IPS-NIHi11 (cell line): ENCODE measurements around the gene FASN.

Experiments
- DNase-seq: peaks from one replicate; pipeline ENCODE4 v3.0.0; 2012; ENCODE audit warnings: mixed read lengths, low spot score

FASN gene

GRCh38 chr17:82117139-82118090 lies 19.4 kb upstream of the FASN start:
- no peak for DNase-seq

GRCh38 chr17:82116246-82116645 lies 18.2 kb upstream of the FASN start:
- DNase-seq = no peak

DNA sequence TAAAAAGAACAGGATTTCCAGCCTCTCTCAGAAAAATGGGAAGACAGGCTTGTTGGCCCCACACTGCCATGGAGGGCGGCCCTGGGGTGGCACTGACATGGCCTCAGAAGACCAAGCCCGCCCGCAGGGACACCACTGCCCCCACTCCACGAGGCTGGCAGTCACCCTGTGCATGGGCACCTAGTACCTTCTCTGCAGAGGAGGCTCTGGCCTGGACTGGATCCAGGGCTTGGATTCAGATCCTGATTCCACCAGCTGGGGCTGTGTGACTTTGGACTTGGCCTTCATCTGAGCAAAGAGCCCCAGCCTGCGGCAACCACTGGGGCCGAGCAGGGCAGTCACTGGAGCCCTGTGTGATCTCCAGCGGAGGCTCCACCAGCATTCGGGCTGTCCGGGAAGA lies 16.8 kb upstream of the FASN start:
- DNase-seq = no peak

DNA sequence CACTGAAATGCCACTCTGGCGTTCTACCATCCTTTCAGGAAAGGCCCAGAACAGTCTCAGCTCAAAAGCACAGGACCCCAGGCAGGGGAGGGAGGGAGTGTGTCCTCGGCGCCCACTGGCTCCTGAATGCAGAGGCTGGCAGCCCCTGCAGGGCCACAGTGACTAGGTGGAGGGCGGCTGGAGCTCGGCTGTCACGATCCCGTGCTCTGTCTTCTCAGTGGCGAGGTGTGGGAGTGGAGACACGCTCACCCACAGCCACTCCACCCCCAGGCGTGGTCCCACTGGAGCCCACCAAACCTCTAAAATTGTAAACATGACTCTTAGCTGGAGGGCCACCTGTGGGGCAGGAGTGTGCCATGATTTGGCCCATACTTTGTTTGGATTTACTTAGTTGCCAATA lies 16.4 kb upstream of the FASN start:
- DNase-seq = no peak

DNA sequence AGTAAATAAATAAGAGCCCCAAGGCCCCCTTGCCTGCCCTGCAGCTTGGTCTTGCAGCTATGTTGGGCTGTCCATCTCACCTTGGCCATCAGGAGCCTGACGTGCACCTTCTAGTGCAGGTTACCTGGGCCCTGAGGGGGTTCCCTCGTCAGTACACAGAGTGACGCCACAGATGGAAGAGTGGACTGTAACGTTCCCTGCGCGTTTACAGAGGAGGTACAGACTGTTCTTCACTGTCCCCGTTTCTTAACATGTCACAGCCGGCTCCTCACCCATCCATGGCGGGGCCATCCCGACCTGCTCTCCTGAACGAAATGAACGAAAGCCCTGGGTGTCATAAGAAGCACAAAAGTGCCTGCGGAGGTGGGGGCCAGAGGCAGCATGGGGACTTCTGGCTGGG lies 15.9 kb upstream of the FASN start:
- no peak for DNase-seq

DNA sequence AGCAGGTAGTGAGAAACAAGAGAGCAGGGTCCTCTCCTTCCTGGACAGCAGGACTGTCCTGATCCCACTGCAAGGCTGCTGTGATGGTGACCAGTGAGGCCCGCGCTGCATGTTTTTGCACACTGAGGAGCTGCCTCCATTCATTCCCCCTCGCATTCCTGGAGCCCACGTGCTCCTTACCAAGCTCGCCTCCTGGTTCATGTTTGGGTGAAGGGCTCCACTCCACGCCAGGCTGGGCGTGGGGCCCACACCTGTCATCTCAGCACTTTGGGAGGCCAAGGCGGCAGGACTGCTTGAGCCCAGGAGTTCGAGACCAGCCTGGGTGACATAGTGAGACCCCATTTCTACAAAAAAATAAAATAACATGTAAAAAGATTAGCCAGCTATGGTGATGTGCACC lies 15.4 kb upstream of the FASN start:
- DNase-seq = no peak

DNA sequence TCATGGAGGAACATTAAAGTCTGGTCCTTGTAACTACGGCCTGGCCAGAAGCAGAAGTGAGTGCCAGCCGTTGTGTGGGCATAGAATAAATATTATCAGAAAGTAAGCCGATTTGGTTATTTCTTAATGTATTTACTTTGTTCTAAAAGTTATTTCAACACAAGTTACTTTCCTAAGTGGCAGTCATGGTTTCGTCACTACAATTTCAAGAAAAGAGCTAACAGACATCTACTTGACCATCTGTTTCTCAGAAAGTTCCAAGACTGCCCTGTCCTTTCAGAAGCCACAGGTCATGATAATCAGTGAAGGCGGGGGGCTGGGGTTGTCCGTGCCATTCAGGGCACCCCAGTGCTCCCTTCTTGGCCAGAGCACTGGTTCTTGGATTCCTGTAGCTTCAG lies 14.9 kb upstream of the FASN start:
- DNase-seq = no peak

DNA sequence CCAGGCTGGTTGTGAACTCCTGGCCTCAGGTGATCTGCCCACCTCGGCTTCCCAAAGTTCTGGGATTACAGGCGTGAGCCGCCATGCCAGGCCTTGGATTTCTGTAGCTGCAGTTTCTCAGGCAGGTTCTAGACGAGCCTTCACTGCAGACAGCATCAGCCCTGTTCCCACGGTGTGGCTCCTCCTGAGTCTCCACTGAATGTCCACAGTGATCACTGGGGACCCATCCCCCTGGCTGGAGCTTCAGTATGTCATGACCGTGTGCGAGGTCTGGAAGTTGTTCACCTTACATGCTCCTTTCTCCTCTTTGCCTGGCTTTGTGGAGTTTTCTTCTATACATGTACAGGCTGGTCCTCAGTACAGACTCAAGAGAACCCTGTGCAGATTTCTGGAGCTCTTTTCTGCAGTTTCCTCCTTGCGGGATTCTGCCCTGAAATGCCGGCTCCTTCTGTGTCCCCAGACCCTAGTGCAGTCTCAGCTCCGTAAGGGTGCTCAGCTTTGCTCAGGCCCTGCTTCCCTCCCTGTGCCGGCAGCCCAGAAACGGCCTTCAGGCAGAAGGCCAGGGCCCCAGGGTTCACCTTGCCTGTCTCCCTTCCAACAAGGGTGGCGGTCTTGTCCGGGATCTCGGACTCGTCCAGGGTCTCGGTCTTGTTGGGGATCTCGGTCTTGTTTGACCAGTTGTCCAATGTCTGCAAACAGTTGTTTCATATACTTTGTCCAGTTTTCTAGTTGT lies 14.3 kb upstream of the FASN start:
- no peak for DNase-seq

DNA sequence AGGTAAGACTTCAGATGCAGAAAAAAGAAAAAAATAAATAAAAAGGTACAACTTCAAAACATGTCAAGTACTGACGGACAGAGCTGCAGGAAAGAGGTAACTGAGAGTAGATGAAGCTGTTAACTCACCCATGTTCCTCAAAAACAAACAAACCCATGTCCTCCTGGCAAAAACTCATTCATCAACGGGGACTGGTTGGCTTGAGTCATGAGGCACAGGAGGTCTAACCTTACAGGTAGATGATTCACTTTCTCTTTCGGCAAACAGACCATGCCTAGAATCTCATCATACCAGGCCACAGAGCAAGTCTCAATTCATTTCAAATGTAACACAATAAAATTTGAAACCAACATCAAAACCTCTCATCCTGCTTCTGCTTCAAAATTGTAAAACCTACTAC lies 12.3 kb upstream of the FASN start:
- DNase-seq = no peak

DNA sequence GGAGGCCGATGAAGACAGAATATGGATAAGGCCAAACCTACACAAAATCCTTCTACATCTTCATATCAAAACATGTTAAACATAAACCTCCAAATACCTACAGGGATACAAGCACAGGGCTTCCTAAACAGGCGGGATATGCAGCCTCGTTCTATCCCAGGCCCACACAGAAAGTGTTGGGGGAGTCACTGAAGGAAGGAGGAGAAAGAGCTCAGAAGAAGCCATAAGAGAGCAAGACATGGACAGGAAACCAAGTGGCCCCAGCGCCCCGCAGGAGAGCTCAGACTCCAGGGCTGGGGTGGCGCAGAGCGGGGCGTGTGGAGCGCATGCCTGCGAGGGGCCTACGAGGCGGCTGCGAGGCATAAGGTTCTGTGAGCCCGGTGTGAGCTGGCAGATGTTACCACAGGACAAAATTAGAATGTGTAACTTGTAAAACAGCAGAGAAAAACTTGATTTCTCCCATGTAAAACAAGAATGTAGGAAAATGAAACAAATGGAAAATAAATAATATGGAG lies 11.0 kb upstream of the FASN start:
- DNase-seq = no peak

- no peak for DNase-seq
These were observed 10.5 kb upstream of the FASN start for GRCh38 chr17:82108496-82108945.

GRCh38 chr17:82108038-82108437 lies 10.0 kb upstream of the FASN start:
- DNase-seq = no peak

DNA sequence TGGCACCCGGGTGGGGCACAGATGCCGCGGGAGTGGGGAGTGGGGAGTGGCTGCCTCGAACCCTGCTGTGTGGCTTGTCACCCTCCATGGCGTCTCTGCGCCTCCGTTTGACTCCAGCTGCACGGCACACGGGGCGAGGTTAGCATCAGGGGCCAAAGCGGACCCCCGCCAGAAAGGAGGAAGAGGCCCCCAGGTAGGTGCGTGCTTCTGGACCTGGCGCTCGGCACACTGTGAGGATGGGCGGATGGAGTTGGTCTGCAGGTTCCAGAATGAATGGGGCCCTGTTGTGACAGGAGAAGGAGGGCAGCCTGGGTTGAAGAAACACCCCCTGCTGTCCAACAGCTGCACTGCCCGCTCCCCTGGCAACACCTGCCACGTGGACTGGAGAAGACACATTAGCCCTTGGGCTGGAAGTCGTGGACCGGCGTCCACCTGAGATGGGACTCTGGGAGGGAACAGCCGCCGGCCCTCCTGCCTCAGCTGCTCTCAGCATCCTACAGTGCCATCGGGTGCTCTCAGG lies 9.4 kb upstream of the FASN start:
- no peak for DNase-seq

GRCh38 chr17:82106688-82107305 lies 8.8 kb upstream of the FASN start:
- no peak for DNase-seq

DNA sequence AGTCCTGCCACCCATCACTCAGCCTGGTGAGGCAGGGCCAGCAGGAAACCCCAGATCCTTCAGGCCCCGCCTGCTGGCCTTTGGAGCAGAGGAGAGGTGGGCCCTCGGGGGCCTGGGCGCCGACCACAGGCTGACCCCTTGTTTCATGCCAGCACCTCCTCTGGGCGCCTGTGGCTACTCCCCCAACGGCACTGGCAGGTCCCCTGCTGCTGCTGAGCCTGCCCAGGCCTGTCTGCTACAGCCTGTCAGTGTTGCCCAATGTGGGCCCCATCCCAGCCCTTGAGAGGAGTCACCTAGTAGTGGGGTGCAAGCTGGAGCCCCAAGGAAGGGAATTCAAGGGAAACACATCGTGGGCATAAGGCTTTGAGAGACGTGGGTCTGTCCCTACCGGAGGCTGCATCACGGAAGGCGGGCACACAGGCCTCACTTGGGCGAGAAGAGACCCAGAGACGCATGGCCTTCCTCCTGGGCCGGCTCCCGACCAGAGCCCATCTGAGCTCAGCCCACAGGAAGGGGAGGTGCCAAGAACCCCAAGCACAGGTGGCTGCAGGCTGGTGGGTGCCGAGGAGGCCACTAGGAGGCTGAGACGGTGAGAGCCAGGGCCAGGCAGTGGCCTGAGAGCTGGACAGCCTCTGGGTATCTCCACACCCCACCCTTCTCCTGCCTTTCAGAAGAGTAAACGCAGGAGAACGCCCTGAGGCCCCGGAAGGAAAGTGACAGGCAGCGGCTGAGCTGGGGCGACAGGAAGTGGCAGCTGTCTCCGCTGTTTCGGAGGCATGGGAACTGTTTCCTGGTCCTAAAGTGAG lies 8.0 kb upstream of the FASN start:
- peak; percentile 85 for DNase-seq

DNA sequence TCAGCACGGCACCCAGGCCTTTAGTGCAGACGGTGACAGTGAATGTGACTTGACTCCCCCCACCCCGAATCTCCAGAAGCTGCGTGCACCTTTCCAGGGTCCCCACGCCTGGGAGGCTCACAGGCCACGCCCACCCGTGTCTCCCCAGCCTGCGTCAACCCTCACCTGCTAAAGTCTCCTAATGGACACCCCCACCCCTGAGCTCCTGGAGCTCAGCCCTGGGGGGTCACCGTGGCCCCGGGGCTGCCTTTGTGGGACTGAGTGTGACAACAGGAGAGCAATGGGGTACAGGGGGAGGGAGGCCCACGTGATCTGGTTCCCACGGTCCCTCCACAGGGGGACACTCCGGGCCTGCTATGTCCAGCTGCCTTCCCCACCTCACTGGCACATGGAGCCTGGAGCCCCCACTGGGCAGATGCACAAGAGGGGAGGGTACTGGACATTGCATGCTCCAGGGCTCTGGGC lies 7.4 kb upstream of the FASN start:
- no peak for DNase-seq

DNA sequence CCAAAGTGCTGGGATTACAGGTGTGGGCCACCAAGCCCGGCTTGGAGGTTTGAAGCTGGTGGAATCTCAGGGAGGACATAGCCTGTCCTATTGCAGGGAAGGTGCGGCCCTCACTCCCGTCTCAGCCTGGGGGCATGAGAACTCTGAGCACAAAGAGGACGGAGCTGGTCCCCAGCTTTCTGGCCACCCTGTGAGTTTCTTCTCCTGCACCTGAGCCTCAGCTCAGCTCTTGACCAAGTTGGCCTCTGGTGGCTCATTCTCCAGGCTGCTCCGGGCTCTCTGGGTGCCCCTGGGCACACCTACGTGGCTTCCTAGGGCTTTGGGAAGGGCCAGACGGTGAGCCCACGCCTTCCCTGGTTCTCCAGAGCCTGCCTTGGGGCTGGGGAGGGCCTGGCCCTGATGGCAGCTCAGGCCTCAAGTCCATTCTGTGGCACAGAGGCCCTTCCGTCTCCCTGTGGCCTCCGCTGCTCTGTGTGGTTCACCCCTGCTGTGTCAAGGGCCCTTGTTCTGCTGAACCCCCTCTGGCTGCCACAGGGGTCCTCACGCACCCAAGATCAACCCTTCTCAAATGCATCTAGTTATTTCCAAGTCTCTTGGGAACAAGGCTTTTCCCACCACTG lies 6.9 kb upstream of the FASN start:
- DNase-seq = no peak

DNA sequence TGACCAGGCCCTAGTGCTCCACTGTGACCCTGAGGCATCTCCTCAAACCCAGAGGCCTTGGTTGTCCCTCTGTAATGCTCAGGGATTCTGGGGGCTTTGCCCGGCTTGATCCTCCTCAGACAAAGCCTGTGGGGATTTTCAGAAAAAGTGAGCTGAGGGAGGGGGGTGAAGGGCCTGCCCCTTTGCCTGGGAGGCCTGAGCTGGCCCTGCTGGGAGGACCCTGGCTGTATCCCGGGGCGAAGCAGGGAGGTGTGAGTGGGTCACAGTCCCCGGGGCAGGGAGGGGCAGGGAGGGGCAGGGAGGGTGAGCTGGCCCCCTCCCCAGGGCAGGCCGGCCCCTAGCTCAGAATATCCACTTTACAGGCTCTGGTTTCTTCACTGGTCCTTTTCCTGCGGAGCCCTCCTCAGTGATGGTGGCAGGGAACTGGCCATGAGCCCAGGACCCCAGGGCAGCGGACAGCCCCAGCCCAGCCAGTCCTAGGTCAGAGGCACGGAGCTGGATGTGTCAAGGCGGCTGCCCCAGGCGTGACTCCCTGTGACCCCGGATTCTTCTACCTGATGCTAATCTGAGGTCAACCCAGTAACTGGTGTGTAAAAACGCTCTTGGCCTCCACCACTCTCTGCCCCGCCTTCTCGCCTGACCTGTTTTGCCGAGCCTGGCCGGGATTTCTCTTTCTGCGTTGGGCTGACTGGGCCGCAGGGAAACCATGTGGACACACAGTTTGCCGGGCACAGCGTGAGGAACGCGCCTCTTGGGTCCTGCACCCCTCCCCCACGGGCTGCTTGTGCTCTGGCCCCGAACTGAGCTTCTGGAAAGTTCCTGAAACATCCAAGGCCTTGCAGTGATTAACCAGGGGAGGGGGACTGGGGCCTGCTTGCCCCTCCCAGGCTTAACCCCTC lies 5.8 kb upstream of the FASN start:
- DNase-seq = no peak

DNA sequence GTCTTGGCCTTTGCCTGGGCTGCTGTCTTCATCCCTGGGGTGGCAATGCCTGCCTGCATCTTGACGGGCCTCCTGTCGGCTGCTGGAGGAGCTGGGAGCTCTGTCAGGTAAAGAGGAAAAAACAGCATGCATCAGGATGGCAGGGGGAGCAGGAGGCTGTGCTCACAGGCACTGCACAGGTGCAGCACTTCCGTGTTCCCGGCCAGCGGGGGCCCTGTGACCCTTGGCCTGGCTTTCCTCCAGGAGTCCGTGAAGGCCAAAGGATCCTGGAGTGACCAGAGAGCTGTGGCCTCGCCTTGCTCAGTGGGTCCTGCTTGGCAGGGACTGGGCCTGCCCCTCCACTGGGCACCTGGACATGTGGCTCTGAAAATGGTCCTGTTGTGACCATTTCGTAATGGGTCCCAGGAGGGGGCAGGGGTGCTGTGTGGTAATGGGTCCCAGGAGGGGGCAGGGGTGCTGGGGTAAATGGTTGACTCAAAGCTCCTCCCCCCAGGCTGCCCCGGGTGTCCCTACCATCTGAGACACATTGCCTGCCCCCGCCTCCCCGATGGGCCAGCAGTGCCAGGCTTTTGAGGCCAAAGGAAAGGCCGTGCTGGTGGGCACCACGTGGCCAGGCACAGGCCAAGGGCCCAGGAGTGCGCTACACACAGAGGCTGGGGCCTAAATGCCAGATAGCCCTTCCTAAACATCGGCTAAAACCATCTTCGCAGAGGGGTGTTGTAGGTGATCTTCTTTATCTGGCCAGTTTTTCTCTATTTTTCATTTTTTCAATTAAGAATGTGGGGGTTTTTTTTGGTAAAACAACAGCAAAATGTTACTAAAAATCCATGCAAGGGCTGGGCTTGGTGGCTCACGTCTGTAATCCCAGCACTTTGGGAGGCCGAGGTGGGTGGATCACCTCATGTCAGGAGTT lies 4.0 kb upstream of the FASN start:
- DNase-seq = no peak
